Measurements from ENCODE around the gene BEND2.
A peak's percentile ranks its signal among the peaks of the same experiment; 100 is the strongest.
"Not testable (repeated sequence)": the region's sequence is repeated elsewhere in the genome, so short reads cannot be mapped to it uniquely, and the experiment has no call there.

Gene BEND2

DNA sequence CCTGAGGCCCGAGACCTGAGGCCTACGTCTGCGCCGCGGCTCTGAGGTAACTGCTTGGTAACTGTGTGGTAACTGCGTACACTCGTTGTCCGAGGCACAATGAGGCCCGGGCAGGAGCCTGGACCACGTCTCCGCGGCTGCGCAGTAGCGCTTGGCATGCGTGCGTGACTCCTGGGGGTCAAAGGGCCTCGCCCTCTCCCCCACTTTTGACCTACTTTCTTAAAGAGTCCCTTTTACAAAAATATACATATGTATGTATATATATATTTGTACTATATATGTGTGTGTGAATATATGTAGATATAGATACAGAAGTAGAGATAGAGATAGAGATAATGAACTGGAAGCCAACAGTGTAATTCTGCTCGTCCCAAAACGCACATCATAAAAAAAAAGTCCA lies at the start of gene BEND2:
BEND2 (minus strand) TSS at position 101 of the 400 bp plus-strand sequence. CDS start 136 bp downstream, outside the sequence.
- DNase-seq (ENCODE audit: low spot score): no peak

DNA sequence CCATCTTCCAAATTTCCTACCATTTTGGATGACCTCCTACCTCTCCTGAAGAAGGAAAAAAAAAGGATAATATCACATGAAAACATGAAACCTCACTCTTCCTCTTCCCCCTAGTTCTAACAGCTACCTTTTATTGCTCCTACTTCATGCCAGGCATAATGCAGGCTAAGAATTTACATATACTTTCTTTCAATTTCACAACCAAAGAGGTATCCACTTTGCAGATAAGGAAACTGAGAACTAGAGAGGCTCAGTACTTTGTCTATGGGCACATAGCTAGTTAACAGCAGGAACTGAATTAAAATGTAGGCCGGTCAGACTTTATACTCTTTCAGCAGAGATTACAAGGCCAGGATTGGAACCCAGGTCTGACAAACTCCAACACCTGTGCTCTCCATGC lies 34.4 kb upstream of the BEND2 start:
- no peak for DNase-seq (ENCODE audit: low spot score)

DNA sequence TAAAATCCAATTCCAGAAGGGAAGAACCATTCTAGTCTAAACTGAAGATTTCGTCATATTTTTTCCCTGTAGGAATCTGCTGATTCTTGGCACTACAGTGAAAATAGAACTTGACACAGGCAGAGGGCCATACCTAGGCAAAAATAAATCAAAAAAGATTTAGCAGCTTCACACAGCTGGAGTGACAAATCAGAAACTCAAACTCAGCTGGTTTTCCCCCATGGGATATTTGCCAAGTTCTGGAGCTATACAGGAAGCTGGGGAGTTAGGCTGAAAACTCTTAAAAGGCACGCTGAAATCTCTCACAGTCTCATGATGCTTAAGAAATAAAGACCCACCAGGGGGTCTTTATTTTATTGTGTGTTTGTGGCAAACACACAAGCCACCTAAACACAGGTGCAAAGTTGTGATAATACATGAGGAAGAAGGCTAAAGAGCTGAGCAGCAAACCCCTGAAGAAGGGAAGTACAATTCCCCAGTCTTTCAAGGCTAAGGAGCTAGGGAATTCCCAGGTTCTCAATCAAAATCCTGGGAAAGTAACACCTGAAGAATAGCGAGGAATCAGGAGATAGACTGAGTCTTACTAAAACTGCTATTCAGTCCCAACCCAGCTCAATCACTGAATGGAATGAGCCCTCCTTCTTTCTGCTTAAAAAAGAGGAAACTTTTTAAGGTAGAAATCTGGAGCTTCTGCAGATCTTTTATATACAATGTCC lies 32.1 kb upstream of the BEND2 start:
- DNase-seq (ENCODE audit: low spot score): no peak

DNA sequence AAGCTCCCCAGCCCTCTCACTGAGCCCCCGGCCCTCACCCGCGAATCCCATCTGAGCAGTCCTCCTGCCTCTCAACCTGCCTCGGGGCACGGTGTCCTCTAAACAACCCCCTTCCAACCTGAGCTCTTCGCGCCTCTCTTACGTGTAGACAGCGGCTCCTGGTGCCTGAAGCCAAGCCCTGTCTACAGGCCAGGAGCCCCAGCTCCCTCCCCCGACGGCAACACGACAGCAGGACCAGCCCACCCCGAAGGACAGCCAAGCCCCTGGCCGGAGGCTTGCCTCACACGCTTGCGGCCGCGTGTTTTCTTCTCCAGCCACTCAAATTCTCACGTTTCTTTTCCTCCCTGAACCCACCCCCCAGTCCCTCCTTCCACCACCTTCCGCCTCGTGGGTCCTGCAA lies 9.0 kb upstream of the BEND2 start:
- not testable (repeated sequence) for DNase-seq (ENCODE audit: low spot score)

DNA sequence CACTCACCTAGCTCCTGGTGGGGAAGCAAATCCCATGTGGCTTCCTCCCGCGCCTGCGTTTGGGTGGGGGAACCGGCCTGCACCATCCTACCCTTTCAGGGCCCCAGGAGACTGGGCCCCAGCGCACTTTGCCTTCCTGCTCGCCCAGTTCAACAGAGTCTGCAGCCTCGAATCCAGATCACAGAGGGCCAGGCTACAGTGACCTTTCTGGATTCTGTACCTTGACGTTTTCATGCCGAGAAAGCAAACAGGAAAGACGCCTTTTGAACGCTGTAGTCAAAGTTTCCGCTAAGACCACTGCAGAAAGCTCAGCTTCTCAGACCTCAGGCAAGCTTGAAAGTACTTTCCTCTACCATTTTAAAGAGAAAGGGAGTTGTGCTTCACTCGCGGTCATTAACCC lies 7.4 kb upstream of the BEND2 start:
- no peak for DNase-seq (ENCODE audit: low spot score)

DNA sequence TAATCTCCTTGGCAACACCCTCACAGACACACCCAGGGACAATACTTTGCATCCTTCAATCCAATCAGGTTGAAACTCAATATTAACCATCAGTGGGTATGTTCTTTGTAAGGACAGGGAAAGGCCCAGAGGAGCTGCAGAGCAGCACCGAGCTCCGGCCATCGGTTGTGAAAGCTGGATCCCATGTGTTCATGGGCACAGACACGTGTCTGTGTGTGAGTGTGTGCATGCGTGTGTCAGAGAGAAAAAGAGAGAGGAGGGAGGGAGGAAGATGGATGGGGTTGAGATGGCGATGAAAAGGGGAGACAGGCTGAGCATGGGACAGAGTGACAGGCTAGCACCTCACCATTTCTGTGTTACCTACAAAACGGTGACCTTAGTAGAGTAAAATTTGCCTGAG lies 6.8 kb upstream of the BEND2 start:
- DNase-seq (ENCODE audit: low spot score): no peak

DNA sequence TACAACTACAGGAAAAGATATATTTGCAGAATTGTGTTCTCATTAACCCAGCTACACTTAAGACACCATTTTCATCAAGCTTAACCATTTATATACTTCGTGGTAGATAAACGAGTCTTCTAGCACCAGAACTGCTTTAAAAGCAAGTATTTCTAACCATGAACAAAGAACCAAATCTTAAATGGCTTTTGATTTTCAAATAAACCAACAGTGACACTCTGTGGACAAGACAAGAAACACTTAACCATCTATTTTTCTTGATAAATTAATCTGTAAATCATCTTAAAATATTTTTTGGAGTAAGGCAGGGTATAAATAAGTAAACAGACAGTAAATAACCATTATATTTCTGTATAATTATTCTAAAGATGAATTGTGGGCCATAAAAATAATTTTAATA lies 10.2 kb downstream of the BEND2 start:
- DNase-seq (ENCODE audit: low spot score): no peak

DNA sequence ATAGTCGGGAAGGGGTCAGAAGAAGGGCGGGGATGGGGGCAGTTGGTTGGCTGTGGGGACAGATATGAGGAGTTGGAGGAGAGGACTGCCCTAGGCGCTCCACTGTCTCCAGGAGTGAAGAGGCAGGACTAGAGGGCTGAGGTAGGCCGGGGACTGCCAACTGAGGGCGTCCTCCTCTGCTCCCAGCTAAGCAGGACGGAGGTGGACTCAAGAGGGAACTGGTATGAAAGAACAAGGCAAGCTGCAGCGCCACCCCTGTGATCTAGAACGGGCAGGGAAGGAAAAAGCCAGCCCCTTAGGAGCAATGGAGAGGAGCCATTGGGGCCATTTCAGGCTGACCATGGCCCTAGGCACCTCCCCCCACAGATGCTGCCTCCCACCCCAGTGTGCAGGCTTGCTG lies 14.0 kb downstream of the BEND2 start:
- DNase-seq (ENCODE audit: low spot score): no peak

DNA sequence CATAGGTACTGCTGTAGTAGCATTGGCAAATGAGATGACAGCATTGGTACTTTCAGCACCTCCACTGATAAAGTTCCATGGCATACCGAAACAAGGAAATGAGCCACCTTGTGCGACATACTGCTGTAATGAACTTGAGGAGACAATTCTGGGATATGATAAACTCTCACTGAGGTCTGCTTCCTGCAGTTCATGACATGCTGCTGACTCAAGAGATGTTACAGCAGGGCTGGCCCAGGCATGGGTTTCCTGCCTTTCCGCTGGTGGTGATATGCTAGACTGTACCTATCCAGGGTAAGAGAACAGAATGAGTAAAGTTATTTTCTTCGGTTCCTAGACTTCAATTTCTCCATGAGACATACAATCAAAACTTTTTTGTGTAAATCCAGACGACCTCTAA lies 17.1 kb downstream of the BEND2 start:
- no peak for DNase-seq (ENCODE audit: low spot score)

DNA sequence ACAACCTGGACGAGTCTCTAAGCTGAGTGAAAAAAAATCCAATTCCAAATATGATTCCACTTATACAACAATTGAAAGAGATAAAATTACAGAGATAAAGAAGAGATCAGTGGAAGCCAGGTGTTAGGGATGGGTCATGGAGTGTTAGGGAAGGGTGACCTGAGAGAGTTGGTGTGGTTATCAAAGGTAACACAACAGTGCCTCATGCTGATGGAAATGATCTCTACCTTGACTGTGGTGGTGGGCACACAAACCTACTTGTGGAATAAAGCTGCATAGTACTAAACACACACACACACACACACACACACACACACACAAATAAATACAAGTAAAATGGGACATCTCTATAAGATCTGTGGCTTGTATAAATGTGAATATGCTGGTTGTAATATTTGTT lies 26.0 kb downstream of the BEND2 start:
- DNase-seq (ENCODE audit: low spot score): no peak

DNA sequence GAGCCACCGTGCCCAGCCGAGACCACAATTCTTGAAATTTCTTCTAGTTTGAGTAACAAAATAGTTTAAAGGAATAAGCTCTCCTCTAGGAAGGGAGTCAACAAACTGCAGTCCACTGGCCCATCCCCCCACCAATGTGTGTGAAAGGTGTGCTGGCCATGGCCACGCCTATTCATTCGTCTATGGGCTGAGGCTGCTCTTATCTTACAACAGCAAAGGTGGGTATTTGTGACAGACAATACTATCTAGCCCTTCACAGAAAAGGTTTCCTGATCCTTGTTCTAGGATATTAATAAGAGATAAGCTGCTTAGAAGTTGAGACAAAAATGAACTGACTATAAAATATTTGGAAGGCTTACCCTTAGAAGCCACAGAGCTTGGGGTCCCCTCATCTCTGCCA lies 41.2 kb downstream of the BEND2 start:
- no peak for DNase-seq (ENCODE audit: low spot score)

DNA sequence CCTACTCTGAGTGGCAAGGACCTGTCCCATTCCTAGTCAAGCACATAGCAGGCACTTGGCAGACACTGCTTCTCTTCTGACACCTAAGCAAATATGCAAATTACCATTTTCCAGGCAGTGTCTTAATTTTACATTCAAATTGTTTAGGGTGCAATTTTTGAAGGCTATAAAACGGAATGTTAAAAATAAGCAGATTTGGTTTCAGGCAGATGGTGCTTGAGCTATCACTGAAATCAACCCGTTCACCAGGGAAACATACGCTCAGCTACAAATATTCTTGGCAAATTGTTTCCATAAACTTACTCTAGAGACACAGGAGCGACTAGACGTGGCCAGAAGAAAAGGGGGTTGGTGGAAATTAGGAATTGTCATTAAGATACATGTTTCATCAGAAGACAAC lies 45.7 kb downstream of the BEND2 start:
- DNase-seq (ENCODE audit: low spot score): no peak

DNA sequence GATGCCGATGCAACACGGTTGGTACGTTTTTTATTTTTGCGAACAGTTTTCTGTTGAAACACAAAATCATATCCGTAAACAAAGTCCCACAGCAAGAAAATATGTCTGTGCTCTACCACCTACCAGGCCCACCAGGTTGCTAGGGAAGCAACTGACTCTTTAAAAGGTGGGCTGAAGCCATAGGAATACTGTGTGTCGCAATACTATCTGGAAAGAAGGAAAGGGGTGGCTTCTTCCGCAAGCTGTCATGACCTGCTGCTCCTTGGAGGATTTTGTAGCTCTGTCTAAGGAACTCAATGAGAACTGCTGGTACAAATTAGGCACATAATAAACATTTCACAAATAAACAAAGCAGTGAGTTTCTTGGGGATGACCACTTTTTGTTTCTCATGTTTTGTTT lies 46.5 kb downstream of the BEND2 start:
- DNase-seq (ENCODE audit: low spot score): no peak

DNA sequence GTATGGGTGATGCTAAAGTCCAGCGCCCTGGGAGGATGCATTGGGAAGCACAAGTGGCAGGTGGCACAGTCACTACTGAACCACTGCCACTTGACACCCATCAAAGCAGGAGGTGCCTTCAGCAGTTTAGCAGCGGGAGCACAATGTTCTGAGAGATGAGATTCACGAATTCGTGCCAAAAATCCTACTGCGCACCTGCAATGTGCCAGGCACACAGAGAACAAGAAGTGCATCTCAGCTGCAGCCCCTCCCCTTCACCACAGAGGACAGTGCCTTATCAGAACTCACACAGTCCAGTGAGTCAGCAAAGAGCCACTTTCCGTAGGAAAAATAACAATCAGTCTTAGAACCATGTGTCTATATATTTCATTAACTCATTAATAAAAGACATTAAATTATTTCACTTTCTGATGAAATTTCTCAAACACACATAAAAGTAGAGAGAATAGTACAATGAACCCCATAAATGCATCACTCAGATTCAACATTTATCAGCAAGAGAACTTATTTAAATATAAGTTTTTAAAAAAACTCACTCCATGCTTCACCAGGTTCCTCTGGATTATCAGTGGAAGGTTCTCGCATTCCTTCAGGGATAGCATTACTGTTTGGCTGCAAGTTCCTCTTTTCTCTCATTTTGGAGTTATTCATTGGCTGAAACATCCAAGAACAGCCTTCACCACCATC lies 47.0 kb downstream of the BEND2 start:
- no peak for DNase-seq (ENCODE audit: low spot score)

DNA sequence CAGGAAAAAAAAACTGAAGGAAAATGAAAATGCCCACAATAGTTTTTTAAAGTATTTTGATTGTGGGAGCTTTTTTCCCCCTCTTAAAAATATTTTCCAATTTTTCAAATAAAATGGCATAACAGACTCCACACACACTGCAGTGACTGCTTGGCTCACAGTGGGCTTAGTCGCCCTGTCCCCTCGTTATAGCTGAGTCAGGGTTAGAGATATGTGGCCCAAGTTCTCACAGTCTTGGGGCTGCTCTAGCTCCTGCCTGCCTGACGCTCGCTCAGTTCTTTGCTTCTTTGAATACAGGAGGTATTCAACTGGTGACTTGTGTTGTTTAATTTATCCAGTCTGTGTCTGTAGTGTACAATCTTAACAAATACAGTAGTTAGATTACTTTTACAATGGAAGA lies 47.7 kb downstream of the BEND2 start:
- no peak for DNase-seq (ENCODE audit: low spot score)

DNA sequence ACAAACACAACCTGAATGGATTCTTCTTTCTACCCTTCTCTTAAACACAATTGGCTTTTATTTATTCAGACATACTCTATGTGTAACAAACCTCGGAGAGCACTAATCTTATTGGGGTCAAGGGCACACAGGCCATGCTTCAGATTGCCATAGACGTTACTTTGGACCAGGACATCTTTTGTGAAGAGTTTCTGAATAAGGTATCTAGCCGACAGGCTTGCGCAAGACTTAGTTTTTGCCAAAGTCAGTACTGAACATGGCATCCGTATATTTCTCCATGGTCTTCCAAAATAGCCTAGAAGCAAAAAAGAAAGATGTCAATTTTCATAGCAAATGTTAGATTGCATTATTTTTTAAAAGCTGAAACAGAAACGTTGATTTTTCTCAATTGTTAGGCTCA lies 49.8 kb downstream of the BEND2 start:
- DNase-seq (ENCODE audit: low spot score): no peak

DNA sequence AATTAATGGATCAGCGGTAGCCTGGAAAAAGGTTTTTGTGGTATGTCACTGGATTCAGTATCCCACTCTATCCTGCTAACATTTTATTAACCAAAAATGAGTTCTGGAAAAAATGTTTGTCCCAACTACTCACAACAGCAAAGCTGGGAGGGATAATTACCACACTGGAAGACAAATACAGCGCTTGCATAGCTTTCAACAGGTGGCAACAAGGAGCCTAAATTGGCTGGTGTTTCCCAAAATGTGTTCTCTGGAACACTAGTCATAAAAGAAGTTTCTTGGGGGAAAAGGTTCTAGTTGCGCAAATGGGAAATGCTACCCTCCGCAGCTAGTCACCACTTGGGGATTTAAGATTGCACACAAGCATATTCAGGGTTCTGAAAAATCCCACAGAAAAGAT lies 54.6 kb downstream of the BEND2 start:
- DNase-seq (ENCODE audit: low spot score): no peak

DNA sequence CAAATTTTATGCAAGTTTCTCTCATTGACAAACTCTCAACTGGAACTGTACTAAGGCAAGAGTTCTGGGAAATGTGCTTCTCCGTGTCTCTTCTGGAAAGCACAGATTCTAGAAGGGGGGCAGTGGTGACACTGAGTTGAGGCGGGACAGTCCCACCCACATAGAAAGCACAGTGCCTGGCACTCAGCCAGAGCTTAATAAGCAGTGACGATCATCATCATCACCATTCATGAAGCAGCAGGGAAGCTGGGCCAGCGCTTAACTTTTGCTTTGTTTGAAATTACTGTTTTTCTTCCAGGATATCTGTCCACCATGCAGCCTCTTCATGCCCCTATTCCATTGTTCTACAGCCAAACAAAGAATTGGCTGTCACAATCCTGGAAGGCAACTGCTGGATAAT lies 60.3 kb downstream of the BEND2 start:
- peak; percentile 7 for DNase-seq (ENCODE audit: low spot score)

DNA sequence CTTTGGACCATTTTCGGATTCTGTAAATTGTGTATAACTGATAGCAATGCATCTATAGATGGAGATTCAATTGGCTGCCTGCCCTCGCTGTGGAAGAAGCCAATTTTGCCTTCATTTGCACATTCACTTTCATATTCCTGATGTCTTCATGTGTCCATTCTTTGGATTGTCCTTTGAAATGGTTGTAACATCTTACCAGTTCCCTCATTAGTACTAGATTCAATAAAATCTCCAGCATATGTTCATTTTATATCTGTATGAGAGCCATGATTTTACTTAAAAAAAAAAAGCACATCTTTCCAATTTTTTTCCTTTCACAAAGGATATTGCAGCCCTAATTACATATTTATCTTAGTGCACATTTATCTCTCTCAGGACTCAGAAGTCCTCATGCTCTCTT lies 61.7 kb downstream of the BEND2 start:
- DNase-seq (ENCODE audit: low spot score): no peak

DNA sequence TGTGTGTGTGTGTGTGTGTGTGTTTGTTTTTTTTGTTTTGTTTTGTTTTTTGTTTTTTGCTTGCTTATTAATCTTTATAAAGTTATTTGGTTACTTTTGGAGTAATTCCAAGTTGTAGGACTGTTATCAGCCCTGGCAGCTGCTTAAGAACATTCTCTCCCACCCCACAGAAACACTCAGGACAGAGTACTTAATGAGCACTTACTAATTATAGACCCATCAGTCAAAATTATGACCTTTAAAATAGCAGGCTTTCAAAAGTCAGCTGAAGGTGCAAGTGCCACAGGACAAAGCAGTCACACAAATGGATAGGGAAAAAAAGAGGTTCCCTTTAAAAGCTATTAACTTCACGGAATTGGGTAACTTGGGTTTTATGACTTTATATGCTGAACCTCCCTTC lies 69.0 kb downstream of the BEND2 start:
- no peak for DNase-seq (ENCODE audit: low spot score)

DNA sequence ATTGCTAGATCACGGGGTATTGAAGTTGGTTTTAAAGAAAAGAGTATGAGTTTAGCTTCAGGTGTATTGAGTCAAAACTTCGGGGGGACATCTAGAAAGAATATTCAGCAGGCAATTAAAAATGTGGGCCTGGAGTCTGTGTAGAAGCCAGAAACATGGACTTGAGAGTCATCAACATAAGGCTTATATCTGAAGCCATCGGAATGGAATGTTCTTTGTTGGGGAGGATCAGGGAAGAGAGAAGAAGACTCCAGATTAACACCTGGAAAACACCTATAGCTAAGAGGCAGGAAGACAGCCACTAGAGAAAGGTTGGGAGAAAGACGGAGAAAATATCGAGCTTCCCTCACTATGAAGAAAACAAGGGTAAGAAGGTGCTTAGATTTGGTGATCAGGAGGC lies 69.5 kb downstream of the BEND2 start:
- no peak for DNase-seq (ENCODE audit: low spot score)

DNA sequence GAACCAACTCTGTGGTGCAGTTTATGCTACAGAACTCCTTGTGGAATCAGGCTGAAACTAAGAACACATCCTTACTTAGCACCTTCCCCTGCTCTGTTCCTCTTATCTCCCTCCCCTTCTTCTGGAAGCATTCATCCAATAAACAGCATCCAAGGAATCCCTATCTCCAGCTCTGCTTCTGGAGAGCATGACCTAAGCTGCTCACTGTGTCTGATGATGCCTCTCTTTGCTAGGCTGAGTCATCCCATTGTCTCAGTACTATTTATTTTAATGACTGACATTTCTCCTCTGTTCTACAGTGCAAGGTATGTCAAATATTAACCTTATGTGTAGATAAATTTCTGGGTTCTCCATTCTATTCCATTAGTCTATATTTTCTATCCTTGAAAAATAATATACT lies 71.2 kb downstream of the BEND2 start:
- no peak for DNase-seq (ENCODE audit: low spot score)

DNA sequence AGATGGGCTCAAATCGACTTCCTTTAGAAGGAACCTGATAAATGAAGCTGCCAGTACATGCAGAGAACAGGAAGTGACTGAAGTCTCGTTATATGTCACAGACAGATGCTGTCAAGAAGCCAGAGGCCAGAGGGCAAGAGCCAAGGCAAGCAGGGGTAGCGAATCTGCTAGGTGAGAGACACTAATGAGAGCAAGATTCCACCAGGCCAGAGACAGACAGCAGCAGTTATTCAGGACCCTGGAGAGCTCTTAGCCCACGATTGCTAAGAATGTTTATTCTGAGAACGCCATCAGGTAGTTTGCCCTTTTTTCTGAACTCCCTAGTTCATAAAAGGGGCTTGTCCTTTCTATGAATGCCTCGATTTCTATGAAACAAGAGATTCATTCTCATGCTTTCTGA lies 73.7 kb downstream of the BEND2 start:
- DNase-seq (ENCODE audit: low spot score): no peak

DNA sequence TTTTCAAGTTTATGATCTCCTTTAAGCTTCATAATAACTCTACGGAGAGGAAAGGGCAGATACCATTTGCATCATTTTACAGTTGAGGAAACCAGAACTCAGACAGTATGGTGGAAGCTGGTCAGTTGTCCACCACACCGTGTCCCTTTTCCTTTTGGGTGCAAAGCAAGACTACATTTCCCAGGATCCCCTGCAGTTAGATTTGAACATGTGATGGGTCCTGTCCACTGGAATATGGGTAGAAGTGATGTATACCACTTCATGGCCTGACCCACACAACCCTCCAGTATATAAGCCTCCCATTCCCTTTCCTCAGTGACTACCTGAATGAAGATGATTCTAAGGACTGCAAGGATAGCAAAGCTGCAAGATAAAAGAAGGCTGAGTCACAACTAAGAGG lies 74.7 kb downstream of the BEND2 start:
- DNase-seq (ENCODE audit: low spot score): no peak

Measured in globus pallidus (tissue), 1 donor.